ENCODE measurements around the gene ALK. TPM values are rescaled to one million over a fixed set of nuclear protein-coding genes. Genes with fewer than 3 reads are reported as not detected.

Gene ALK
- polyA plus RNA-seq, 2 donors: 0.04 to 0.05 TPM

DNA sequence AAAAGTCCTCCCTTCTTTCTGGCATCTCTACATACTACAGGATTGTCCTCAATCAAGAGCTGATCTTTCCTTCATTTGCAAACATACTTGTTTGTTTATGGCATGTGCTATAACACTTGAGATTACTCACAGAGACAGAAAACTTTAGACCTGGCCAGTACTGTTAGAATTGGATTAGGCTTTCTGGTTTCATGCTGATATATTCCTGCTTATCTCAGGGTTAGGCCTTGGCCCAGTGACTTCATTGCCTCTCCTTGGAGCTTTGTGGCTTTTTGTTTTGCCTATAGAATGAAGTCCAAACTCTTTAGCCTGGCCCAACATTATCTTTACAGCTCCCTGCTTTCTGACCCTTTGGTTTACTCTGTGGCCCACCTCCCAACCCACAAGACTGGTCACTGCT is 363.3 kb downstream of the ALK start:
- Histone ChIP-seq H3K4me1 (ENCODE audit: control insufficient read depth in 2 of 2, insufficient read depth in 2 of 2, low read length in 1 of 2) (no peaks in the 10 kb centered on the region), H3K36me3 (ENCODE audit: control insufficient read depth in 2 of 2, insufficient read depth in 2 of 2, low read length in 1 of 2) (no peaks in the 10 kb centered on the region), H3K27me3 (ENCODE audit: control insufficient read depth in 1 of 2, insufficient read depth in 2 of 2, low read length in 2 of 2) (no peaks in the 10 kb centered on the region), H3K4me3 (ENCODE audit: low read depth in 1 of 2, low read length in 2 of 2) (no peak overlapping the region), H3K27ac (ENCODE audit: low read depth in 2 of 2, low read length in 1 of 2) (no peak overlapping the region), H3K9me3 (ENCODE audit: control insufficient read depth in 2 of 2, insufficient read depth in 1 of 2, low read depth in 1 of 2, low read length in 1 of 2) (no peaks in the 10 kb centered on the region)

DNA sequence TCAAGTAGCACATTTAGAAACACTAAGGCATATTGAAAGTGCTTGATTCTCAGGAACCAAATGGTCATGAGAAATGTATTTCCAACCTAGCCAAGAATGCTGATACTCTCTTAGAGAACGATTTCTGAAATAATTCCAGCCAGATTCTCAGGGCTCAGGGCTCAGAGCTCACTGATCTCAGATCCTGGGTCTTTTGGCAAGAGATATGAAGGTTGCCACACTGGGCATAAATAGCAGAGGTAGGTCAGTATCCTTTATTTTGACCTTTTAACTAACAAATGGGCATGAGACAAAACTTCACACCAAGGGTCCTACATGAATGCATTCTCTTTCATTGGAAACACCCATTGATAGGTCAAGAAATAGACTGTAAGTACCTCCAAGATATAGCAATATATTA is 364.1 kb downstream of the ALK start:
- Histone ChIP-seq H3K4me1 (ENCODE audit: control insufficient read depth in 2 of 2, insufficient read depth in 2 of 2, low read length in 1 of 2) (no peaks in the 10 kb centered on the region), H3K27ac (ENCODE audit: low read depth in 2 of 2, low read length in 1 of 2) (no peak overlapping the region), H3K9me3 (ENCODE audit: control insufficient read depth in 2 of 2, insufficient read depth in 1 of 2, low read depth in 1 of 2, low read length in 1 of 2) (no peaks in the 10 kb centered on the region), H3K4me3 (ENCODE audit: low read depth in 1 of 2, low read length in 2 of 2) (no peak overlapping the region), H3K27me3 (ENCODE audit: control insufficient read depth in 1 of 2, insufficient read depth in 2 of 2, low read length in 2 of 2) (no peaks in the 10 kb centered on the region), H3K36me3 (ENCODE audit: control insufficient read depth in 2 of 2, insufficient read depth in 2 of 2, low read length in 1 of 2) (no peaks in the 10 kb centered on the region)
- WGBS, 2 donors: 45 to 56% methylated on average over 1 of the region's 1 CpG

DNA sequence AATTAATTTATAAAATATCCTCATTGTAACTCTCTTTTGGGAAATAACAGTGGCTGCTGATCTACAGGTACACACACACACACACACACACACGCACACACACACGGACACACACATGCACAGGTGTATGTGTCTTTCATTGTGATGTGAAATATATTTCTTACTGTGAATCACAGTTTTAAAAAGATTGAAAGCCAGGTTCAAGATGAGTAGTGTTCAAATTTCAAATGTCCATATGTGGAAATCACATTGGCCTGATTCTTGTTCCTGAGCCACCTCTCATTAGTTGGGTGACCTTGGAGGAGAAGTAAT is 372.4 kb downstream of the ALK start:
- Histone ChIP-seq H3K27ac (ENCODE audit: low read depth in 2 of 2, low read length in 1 of 2) (no peak overlapping the region), H3K4me3 (ENCODE audit: low read depth in 1 of 2, low read length in 2 of 2) (no peak overlapping the region), H3K9me3 (ENCODE audit: control insufficient read depth in 2 of 2, insufficient read depth in 1 of 2, low read depth in 1 of 2, low read length in 1 of 2) (no peaks in the 10 kb centered on the region), H3K36me3 (ENCODE audit: control insufficient read depth in 2 of 2, insufficient read depth in 2 of 2, low read length in 1 of 2) (no peaks in the 10 kb centered on the region), H3K27me3 (ENCODE audit: control insufficient read depth in 1 of 2, insufficient read depth in 2 of 2, low read length in 2 of 2) (no peaks in the 10 kb centered on the region), H3K4me1 (ENCODE audit: control insufficient read depth in 2 of 2, insufficient read depth in 2 of 2, low read length in 1 of 2) (no peaks in the 10 kb centered on the region)
- 67 to 93% methylated on average over 2 of the region's 2 CpGs for WGBS, 2 donors

DNA sequence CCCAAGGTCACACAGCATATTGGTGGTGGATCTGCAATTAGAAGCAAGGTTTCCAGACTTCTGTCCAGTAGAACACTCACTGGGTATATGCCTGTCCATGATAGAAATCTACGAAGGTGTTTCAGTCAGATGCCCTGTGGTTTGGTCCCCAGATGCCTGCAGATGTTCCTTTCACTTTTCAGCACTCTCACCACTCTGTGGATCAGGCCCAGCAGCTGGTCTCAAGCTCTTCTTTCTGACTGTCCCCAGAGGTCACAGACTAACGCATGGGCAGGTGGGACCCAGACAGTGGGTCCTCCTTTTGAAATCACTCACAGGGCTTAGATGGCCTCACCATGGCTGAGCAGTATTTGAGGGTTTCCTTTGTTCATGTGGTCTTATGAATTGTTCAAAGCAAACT is 376.5 kb downstream of the ALK start:
- Histone ChIP-seq H3K36me3 (ENCODE audit: control insufficient read depth in 2 of 2, insufficient read depth in 2 of 2, low read length in 1 of 2) (no peaks in the 10 kb centered on the region), H3K4me3 (ENCODE audit: low read depth in 1 of 2, low read length in 2 of 2) (no peak overlapping the region), H3K27ac (ENCODE audit: low read depth in 2 of 2, low read length in 1 of 2) (no peak overlapping the region), H3K9me3 (ENCODE audit: control insufficient read depth in 2 of 2, insufficient read depth in 1 of 2, low read depth in 1 of 2, low read length in 1 of 2) (no peaks in the 10 kb centered on the region), H3K4me1 (ENCODE audit: control insufficient read depth in 2 of 2, insufficient read depth in 2 of 2, low read length in 1 of 2) (no peaks in the 10 kb centered on the region), H3K27me3 (ENCODE audit: control insufficient read depth in 1 of 2, insufficient read depth in 2 of 2, low read length in 2 of 2) (no peaks in the 10 kb centered on the region)
- WGBS, 2 donors: 71 to 75% methylated on average over 2 of the region's 2 CpGs

DNA sequence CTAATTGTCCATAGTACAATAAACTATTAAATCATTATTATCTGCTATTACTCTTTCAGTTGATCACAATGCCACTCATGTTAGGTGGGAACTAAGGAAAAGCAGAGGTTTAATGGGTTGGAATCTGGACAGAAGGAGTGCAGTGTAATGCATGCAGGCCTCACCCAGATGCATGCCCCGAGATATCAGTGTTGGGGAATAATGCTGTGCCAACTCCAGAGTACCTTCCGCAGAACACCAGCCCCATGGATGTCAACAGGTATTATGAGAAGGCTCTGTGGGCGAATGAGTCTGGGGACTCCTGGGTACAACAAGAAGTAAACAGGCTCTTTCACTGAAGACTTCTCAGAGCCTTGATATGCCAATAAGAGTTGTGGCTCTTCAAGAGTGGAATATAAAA is 377.4 kb downstream of the ALK start:
- 88 to 91% methylated on average over 3 of the region's 3 CpGs for WGBS, 2 donors
- H3K27me3 ChIP-seq (ENCODE audit: control insufficient read depth in 1 of 2, insufficient read depth in 2 of 2, low read length in 2 of 2): no peaks in the 10 kb centered on the region
- H3K36me3 ChIP-seq (ENCODE audit: control insufficient read depth in 2 of 2, insufficient read depth in 2 of 2, low read length in 1 of 2): no peaks in the 10 kb centered on the region

DNA sequence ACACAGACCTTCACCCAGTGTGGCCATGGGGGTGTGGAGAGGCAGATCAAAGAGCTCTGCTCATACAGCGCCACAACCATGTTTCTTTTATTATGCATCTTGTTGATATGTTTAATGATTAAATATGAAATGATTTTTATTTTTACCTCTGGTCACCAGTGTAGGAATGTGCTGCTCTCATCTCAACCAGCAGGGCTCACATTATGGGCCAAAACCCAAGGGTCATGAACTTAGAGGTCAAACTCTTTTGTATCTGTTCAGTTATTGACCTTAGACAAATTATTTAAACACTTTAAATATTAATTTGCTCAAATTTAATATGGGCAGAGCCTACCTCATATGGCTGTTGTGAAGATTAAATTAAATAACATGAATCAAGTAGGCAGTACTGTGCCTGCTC is 386.2 kb downstream of the ALK start:
- peaks cover 0 to 2% of the 10 kb centered on the region in 2 donors for H3K4me1 ChIP-seq (ENCODE audit: control insufficient read depth in 2 of 2, insufficient read depth in 2 of 2, low read length in 1 of 2)
- H3K36me3 ChIP-seq (ENCODE audit: control insufficient read depth in 2 of 2, insufficient read depth in 2 of 2, low read length in 1 of 2): no peaks in the 10 kb centered on the region
- no peak overlapping the region for H3K27ac ChIP-seq (ENCODE audit: low read depth in 2 of 2, low read length in 1 of 2)
- 85 to 91% methylated on average over 1 of the region's 1 CpG for WGBS, 2 donors
- H3K9me3 ChIP-seq (ENCODE audit: control insufficient read depth in 2 of 2, insufficient read depth in 1 of 2, low read depth in 1 of 2, low read length in 1 of 2): no peaks in the 10 kb centered on the region
- no peaks in the 10 kb centered on the region for H3K27me3 ChIP-seq (ENCODE audit: control insufficient read depth in 1 of 2, insufficient read depth in 2 of 2, low read length in 2 of 2)
- H3K4me3 ChIP-seq (ENCODE audit: low read depth in 1 of 2, low read length in 2 of 2): no peak overlapping the region

More for the DNA sequence above, 377.4 kb downstream of the ALK start:
- H3K4me1 ChIP-seq (ENCODE audit: control insufficient read depth in 2 of 2, insufficient read depth in 2 of 2, low read length in 1 of 2): no peaks in the 10 kb centered on the region
- H3K4me3 ChIP-seq (ENCODE audit: low read depth in 1 of 2, low read length in 2 of 2): no peak overlapping the region
- H3K9me3 ChIP-seq (ENCODE audit: control insufficient read depth in 2 of 2, insufficient read depth in 1 of 2, low read depth in 1 of 2, low read length in 1 of 2): no peaks in the 10 kb centered on the region
- no peak overlapping the region for H3K27ac ChIP-seq (ENCODE audit: low read depth in 2 of 2, low read length in 1 of 2)

DNA sequence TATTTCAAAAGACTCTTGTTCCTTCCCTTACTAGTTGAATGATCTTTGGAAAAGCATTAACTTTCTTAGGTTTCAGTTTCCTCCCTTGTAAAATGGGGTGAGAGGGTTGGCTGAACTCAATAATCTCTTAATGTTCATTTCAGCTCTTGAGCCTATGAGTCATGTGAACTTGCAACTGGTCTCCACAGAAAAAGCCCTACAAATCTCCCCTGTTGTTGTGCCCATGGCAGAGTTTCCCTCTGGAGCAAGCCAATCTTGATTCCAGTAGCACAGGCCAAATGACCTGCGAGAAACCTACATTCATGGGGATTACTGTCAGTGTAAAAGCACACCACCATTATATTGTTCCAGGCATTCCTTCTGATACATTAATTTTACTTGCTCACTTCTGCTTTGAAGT is 388.9 kb downstream of the ALK start:
- no peak overlapping the region for H3K4me3 ChIP-seq (ENCODE audit: low read depth in 1 of 2, low read length in 2 of 2)
- H3K27me3 ChIP-seq (ENCODE audit: control insufficient read depth in 1 of 2, insufficient read depth in 2 of 2, low read length in 2 of 2): no peaks in the 10 kb centered on the region
- H3K36me3 ChIP-seq (ENCODE audit: control insufficient read depth in 2 of 2, insufficient read depth in 2 of 2, low read length in 1 of 2): no peaks in the 10 kb centered on the region
- no peaks in the 10 kb centered on the region for H3K9me3 ChIP-seq (ENCODE audit: control insufficient read depth in 2 of 2, insufficient read depth in 1 of 2, low read depth in 1 of 2, low read length in 1 of 2)
- H3K27ac ChIP-seq (ENCODE audit: low read depth in 2 of 2, low read length in 1 of 2): no peak overlapping the region
- 31 to 57% methylated on average over 1 of the region's 1 CpG for WGBS, 2 donors
- peaks cover 0 to 2% of the 10 kb centered on the region in 2 donors for H3K4me1 ChIP-seq (ENCODE audit: control insufficient read depth in 2 of 2, insufficient read depth in 2 of 2, low read length in 1 of 2)

DNA sequence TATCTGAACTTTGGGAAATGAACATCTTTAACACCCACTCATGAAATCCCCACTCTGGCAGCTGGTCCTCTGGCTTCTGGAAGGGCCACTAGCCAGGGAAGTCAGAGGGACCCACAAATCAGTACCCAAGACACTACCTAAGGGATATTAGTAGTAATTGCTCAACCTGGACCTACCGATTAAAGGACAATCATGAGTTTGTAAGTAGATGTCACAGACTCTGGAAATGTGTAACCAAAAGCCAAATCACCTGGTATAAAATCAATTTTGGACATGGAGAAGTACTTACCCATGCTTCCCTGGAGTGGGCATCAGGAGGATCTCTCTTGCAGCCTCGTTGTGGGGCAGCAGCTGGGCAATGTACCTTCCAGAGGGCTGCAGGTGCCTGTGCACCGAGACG is 389.8 kb downstream of the ALK start:
- Histone ChIP-seq H3K36me3 (ENCODE audit: control insufficient read depth in 2 of 2, insufficient read depth in 2 of 2, low read length in 1 of 2) (no peaks in the 10 kb centered on the region), H3K4me3 (ENCODE audit: low read depth in 1 of 2, low read length in 2 of 2) (no peak overlapping the region), H3K9me3 (ENCODE audit: control insufficient read depth in 2 of 2, insufficient read depth in 1 of 2, low read depth in 1 of 2, low read length in 1 of 2) (no peaks in the 10 kb centered on the region), H3K4me1 (ENCODE audit: control insufficient read depth in 2 of 2, insufficient read depth in 2 of 2, low read length in 1 of 2) (peaks cover 0 to 2% of the 10 kb centered on the region in 2 donors), H3K27me3 (ENCODE audit: control insufficient read depth in 1 of 2, insufficient read depth in 2 of 2, low read length in 2 of 2) (no peaks in the 10 kb centered on the region), H3K27ac (ENCODE audit: low read depth in 2 of 2, low read length in 1 of 2) (no peak overlapping the region)
- WGBS, 2 donors: 87 to 90% methylated on average over 4 of the region's 4 CpGs

DNA sequence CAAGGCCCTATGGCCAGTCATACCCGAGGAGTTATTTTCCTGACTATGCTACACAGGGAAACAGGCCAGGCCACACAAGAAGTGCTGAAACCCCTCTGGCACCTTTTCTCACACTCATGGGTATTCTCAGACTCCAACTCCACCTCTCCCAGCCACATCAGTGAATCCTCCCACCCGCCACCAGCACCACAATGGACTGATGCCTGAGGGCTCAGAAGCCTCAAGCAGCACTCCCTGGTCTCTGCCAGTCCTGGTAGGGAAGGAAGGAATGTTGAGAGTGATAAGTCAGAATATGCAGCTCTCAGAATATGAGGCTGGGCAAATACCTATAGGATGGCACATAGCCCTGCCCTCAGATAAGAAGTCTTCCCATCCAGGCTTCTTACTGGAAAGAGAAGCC is 391.1 kb downstream of the ALK start:
- no peaks in the 10 kb centered on the region for H3K9me3 ChIP-seq (ENCODE audit: control insufficient read depth in 2 of 2, insufficient read depth in 1 of 2, low read depth in 1 of 2, low read length in 1 of 2)
- H3K27ac ChIP-seq (ENCODE audit: low read depth in 2 of 2, low read length in 1 of 2): no peak overlapping the region
- H3K27me3 ChIP-seq (ENCODE audit: control insufficient read depth in 1 of 2, insufficient read depth in 2 of 2, low read length in 2 of 2): no peaks in the 10 kb centered on the region
- no peaks in the 10 kb centered on the region for H3K36me3 ChIP-seq (ENCODE audit: control insufficient read depth in 2 of 2, insufficient read depth in 2 of 2, low read length in 1 of 2)
- no peak overlapping the region for H3K4me3 ChIP-seq (ENCODE audit: low read depth in 1 of 2, low read length in 2 of 2)
- peaks cover 0 to 2% of the 10 kb centered on the region in 2 donors for H3K4me1 ChIP-seq (ENCODE audit: control insufficient read depth in 2 of 2, insufficient read depth in 2 of 2, low read length in 1 of 2)
- 59 to 63% methylated on average over 2 of the region's 2 CpGs for WGBS, 2 donors

DNA sequence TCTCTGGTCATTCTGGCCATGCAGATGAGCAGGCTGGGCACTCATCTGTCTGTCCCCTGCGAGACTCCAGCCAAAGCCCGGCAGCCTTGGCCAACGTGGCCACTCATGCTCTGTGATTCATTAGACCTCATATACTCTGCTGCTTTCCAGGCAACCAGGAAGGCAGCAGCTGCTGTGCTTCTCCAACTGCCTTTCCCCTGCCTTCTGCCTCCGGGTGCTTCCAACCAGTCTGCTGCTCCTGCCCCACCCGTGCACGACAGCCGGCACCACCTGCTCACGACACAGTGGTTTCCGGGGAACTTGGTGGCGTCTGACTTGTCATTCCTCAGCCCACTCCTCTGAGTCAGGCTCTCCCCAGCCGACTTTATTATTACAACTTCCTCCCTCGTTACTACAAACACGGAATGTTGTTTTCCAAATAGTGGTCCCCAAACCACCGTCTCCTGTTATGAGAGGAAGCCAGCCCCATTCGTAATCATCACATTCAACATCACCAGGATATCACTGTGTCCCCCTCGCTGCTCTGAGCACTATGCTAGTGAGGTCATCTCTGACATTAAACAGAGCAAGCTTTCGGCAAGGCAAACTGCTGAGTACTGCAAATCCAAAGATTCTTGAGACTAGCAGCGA is 392.4 kb downstream of the ALK start:
- Histone ChIP-seq H3K27me3 (ENCODE audit: control insufficient read depth in 1 of 2, insufficient read depth in 2 of 2, low read length in 2 of 2) (no peaks in the 10 kb centered on the region), H3K9me3 (ENCODE audit: control insufficient read depth in 2 of 2, insufficient read depth in 1 of 2, low read depth in 1 of 2, low read length in 1 of 2) (no peaks in the 10 kb centered on the region), H3K36me3 (ENCODE audit: control insufficient read depth in 2 of 2, insufficient read depth in 2 of 2, low read length in 1 of 2) (no peaks in the 10 kb centered on the region), H3K4me1 (ENCODE audit: control insufficient read depth in 2 of 2, insufficient read depth in 2 of 2, low read length in 1 of 2) (peaks cover 0 to 2% of the 10 kb centered on the region in 2 donors), H3K27ac (ENCODE audit: low read depth in 2 of 2, low read length in 1 of 2) (no peak overlapping the region), H3K4me3 (ENCODE audit: low read depth in 1 of 2, low read length in 2 of 2) (no peak overlapping the region)
- 35 to 44% methylated on average over 18 of the region's 18 CpGs for WGBS, 2 donors

All from esophagus (tissue), 2 donors.